PC-3 (cell line): Measurements from ENCODE around the gene RIC1.
"Not testable (repeated sequence)": the region's sequence is repeated elsewhere in the genome, so short reads cannot be mapped to it uniquely, and the experiment has no call there.

Experiments used
- CTCF ChIP-seq: fragments of 300-600 bp; sonication (generic); conservative IDR thresholded peaks from 2 replicates; pipeline ENCODE4 v1.5.1; 2017; ENCODE audit warnings: antibody characterized with exemption, low read depth, mild to moderate bottlenecking, low read length
- EZH2 ChIP-seq: fragments of 300-600 bp; sonication (generic); IDR thresholded peaks from one replicate; pipeline ENCODE4 v1.6.1; 2017; ENCODE audit warnings: antibody characterized with exemption, mild to moderate bottlenecking, low read length; ENCODE audit not compliant: unreplicated experiment

GRCh38 chr9:5783420-5783819, 154.5 kb downstream of the RIC1 start:
- TF ChIP-seq CTCF, EZH2: not testable (repeated sequence)
